IMR-90 (cell line): ENCODE results near the gene MCM3AP. TPM values are rescaled to one million over a fixed set of nuclear protein-coding genes. Genes with fewer than 3 reads are reported as not detected.

Source experiments
- ATAC-seq: fragments of 200-7000 bp; cut with Tn5 transposase; 2 replicates; pipeline ENCODE4 v1.9.1; 2020; ENCODE audit warnings: low read depth, mild to moderate bottlenecking, moderate library complexity
- BruUV-seq: library from RNA; stranded (reverse); fragments of 400-500 nt; replicated peaks from 2 replicates; lab custom pipeline; 2021; lab: Mats Ljungman, UMichigan
- CTCF ChIA-PET: fragments of 300-600 bp; formaldehyde crosslinking; extraction: SDS; loops from one replicate; lab custom pipeline; 2021; ENCODE audit warnings: antibody characterized with exemption; lab: Yijun Ruan, JAX
- POLR2A ChIA-PET: fragments of 300-600 bp; sonication (Branson Sonifier 250); formaldehyde crosslinking; loops from one replicate; lab custom pipeline; 2022; ENCODE audit warnings: antibody characterized with exemption; ENCODE audit not compliant: unreplicated experiment; lab: Charles Lee
- DNase-seq: peaks from one replicate; pipeline ENCODE4 v3.0.0; 2013
- H2AFZ ChIP-seq: replicated peaks from 2 replicates; pipeline ENCODE3; 2013; ENCODE audit warnings: low read length, mild to moderate bottlenecking; ENCODE audit not compliant: poor library complexity
- H2AK5ac ChIP-seq: 2 replicates; pipeline ENCODE4 v1.6.1; 2013; ENCODE audit warnings: low read depth, low read length, inconsistent platforms
- H2AK9ac ChIP-seq: replicated peaks from 2 replicates; pipeline ENCODE3; 2013; ENCODE audit warnings: mild to moderate bottlenecking, low read depth, low read length, moderate library complexity; ENCODE audit not compliant: poor library complexity
- H2BK120ac ChIP-seq: 2 replicates; pipeline ENCODE4 v1.6.1; 2013; ENCODE audit warnings: low read depth, low read length, inconsistent platforms
- H2BK15ac ChIP-seq: 3 replicates; pipeline ENCODE4 v1.6.1; 2013; ENCODE audit warnings: low read depth, low read length, inconsistent platforms
- H2BK20ac ChIP-seq: 2 replicates; pipeline ENCODE4 v1.6.1; 2013; ENCODE audit warnings: low read depth, mild to moderate bottlenecking, inconsistent platforms, low read length, moderate library complexity
- H2BK5ac ChIP-seq: 2 replicates; pipeline ENCODE4 v1.6.1; 2013; ENCODE audit warnings: mild to moderate bottlenecking, low read depth, low read length, inconsistent platforms; ENCODE audit not compliant: poor library complexity, severe bottlenecking
- H3K14ac ChIP-seq: replicated peaks from 2 replicates; pipeline ENCODE4 v1.6.1; 2013; ENCODE audit warnings: low read depth, low read length, inconsistent platforms
- H3K18ac ChIP-seq: 2 replicates; pipeline ENCODE4 v1.6.1; 2013; ENCODE audit warnings: low read depth, low read length, control low read depth
- H3K23ac ChIP-seq: 2 replicates; pipeline ENCODE4 v1.6.1; 2013; ENCODE audit warnings: low read depth, low read length, inconsistent platforms
- H3K27ac ChIP-seq: 2 replicates; pipeline ENCODE4 v1.5.1; 2013; ENCODE audit warnings: mild to moderate bottlenecking, control low read depth, low read length; ENCODE audit not compliant: insufficient read depth
- H3K27me3 ChIP-seq: 2 replicates; pipeline ENCODE4 v1.6.1; 2013; ENCODE audit warnings: low read length; ENCODE audit not compliant: control insufficient read depth, insufficient read depth
- H3K36me3 ChIP-seq: 2 replicates; pipeline ENCODE4 v1.6.1; 2013; ENCODE audit warnings: low read length, mixed read lengths; ENCODE audit not compliant: control insufficient read depth, insufficient read depth
- H3K4ac ChIP-seq: 2 replicates; pipeline ENCODE4 v1.6.1; 2013; ENCODE audit warnings: low read depth, low read length, inconsistent platforms
- H3K4me1 ChIP-seq: 2 replicates; pipeline ENCODE4 v1.6.1; 2013; ENCODE audit warnings: low read length, mixed read lengths; ENCODE audit not compliant: control insufficient read depth, insufficient read depth
- H3K4me2 ChIP-seq: 2 replicates; pipeline ENCODE4 v1.6.1; 2013; ENCODE audit warnings: low read depth, mild to moderate bottlenecking, control low read depth, low read length, moderate library complexity
- H3K4me3 ChIP-seq: 2 replicates; pipeline ENCODE4 v1.5.1; 2013; ENCODE audit warnings: low read depth, mild to moderate bottlenecking, control low read depth, low read length, moderate library complexity; ENCODE audit not compliant: insufficient read depth
- H3K56ac ChIP-seq: 2 replicates; pipeline ENCODE4 v1.6.1; 2013; ENCODE audit warnings: low read length, inconsistent platforms; ENCODE audit not compliant: insufficient read depth; ENCODE audit errors: extremely low read depth
- H3K79me1 ChIP-seq, 2 experiments: 2 replicates each; pipeline ENCODE4 v1.6.1; 2013; ENCODE audit warnings: low read length in 2 of 2, inconsistent platforms in 1 of 2, low read depth in 1 of 2
- H3K9ac ChIP-seq: 2 replicates; pipeline ENCODE4 v1.6.1; 2013; ENCODE audit warnings: low read depth, low read length, control low read depth
- H3K9me1 ChIP-seq: 2 replicates; pipeline ENCODE4 v1.6.1; 2013; ENCODE audit warnings: low read length, inconsistent platforms; ENCODE audit not compliant: insufficient read depth
- H3K9me3 ChIP-seq: 2 replicates; pipeline ENCODE4 v1.6.1; 2013; ENCODE audit warnings: low read length; ENCODE audit not compliant: control insufficient read depth, insufficient read depth
- H4K20me1 ChIP-seq: 2 replicates; pipeline ENCODE4 v1.6.1; 2013; ENCODE audit warnings: low read length, inconsistent platforms; ENCODE audit not compliant: insufficient read depth
- H4K5ac ChIP-seq: 2 replicates; pipeline ENCODE4 v1.6.1; 2013; ENCODE audit warnings: mild to moderate bottlenecking, low read depth, low read length, control low read depth
- H4K8ac ChIP-seq, 2 experiments: 2 replicates each; pipeline ENCODE4 v1.6.1; 2013; ENCODE audit warnings: low read depth in 2 of 2, low read length in 2 of 2, control low read depth in 1 of 2, inconsistent platforms in 1 of 2
- H4K91ac ChIP-seq: 2 replicates; pipeline ENCODE4 v1.6.1; 2013; ENCODE audit warnings: low read depth, low read length, inconsistent platforms; ENCODE audit not compliant: insufficient read depth
- CEBPB ChIP-seq: IDR thresholded peaks from 2 replicates; pipeline ENCODE4 v1.6.1; 2012; ENCODE audit warnings: low read depth, low read length, improper control_type of control experiment
- CHD1 ChIP-seq: IDR thresholded peaks from 2 replicates; pipeline ENCODE4 v1.6.1; 2012; ENCODE audit warnings: low read depth, low read length, improper control_type of control experiment
- CTCF ChIP-seq: conservative IDR thresholded peaks from 2 replicates; pipeline ENCODE4 v1.5.1; 2012; ENCODE audit warnings: mild to moderate bottlenecking, low read depth, low read length, improper control_type of control experiment
- MAFK ChIP-seq: IDR thresholded peaks from 2 replicates; pipeline ENCODE4 v1.6.1; 2012; ENCODE audit warnings: low read depth, low read length, improper control_type of control experiment
- MAZ ChIP-seq: IDR thresholded peaks from 2 replicates; pipeline ENCODE4 v1.6.1; 2012; ENCODE audit warnings: low read depth, mild to moderate bottlenecking, low read length, improper control_type of control experiment, moderate library complexity, borderline replicate concordance
- MXI1 ChIP-seq: IDR thresholded peaks from 2 replicates; pipeline ENCODE4 v1.6.1; 2012; ENCODE audit warnings: low read depth, mild to moderate bottlenecking, low read length, moderate library complexity, borderline replicate concordance
- NFE2L2 ChIP-seq: fragments of 150-350 bp; IDR thresholded peaks from 2 replicates; pipeline ENCODE4 v1.6.1; 2016; ENCODE audit warnings: low read depth, mild to moderate bottlenecking, low read length
- POLR2A ChIP-seq: IDR thresholded peaks from 2 replicates; pipeline ENCODE4 v1.6.1; 2012; ENCODE audit warnings: mild to moderate bottlenecking, low read depth, low read length
- RAD21 ChIP-seq: IDR thresholded peaks from 2 replicates; pipeline ENCODE4 v1.6.1; 2012; ENCODE audit warnings: low read length, improper control_type of control experiment
- RCOR1 ChIP-seq: IDR thresholded peaks from 2 replicates; pipeline ENCODE4 v1.6.1; 2012; ENCODE audit warnings: mild to moderate bottlenecking, low read length, improper control_type of control experiment; ENCODE audit not compliant: insufficient replicate concordance
- RFX5 ChIP-seq: IDR thresholded peaks from 2 replicates; pipeline ENCODE4 v1.8.0; 2012; ENCODE audit warnings: low read depth, mild to moderate bottlenecking, low read length, moderate library complexity
- SMC3 ChIP-seq: fragments of 150-350 bp; IDR thresholded peaks from 2 replicates; pipeline ENCODE4 v1.6.1; 2016; ENCODE audit warnings: low read depth, mild to moderate bottlenecking, antibody characterized with exemption, low read length, moderate library complexity
- WGBS, 2 experiments: methylation state at CpG; one replicate each; pipeline versions ENCODE4 v1.1.5 to v1.1.7; 2013; ENCODE audit warnings: missing lambda C conversion rate in 2 of 2; ENCODE audit not compliant: insufficient read length in 1 of 2; ENCODE audit errors: extremely low coverage in 2 of 2; 5-methylcytosine and 5-hydroxymethylcytosine counted together
- dilution Hi-C: fragments of 300-500 bp; cut with HindIII; formaldehyde crosslinking; loops from one replicate; pipeline ENCODE4 v1.14.3; 2018; ENCODE audit warnings: low sequenced_read_pairs; ENCODE audit not compliant: unreplicated experiment
- in situ Hi-C: fragments of 300-500 bp; cut with MboI; formaldehyde crosslinking; loops from 3 replicates; pipeline ENCODE4 v1.14.3; 2019; ENCODE audit warnings: low sequenced_read_pairs, inconsistent platforms, mixed read lengths
- intact Hi-C: fragments of 100-400 bp; cut with micrococcal nuclease; formaldehyde crosslinking; loops from 2 replicates; pipeline ENCODE4 v1.10.0; 2022
- polyA plus RNA-seq, 3 experiments: library from polyadenylated mRNA; depleted of rRNA; stranded (reverse); fragments of >200 nt; gene quantifications; 2 replicates each; pipeline ENCODE4 v1.2.3, GENCODE V29; 2012; ENCODE audit warnings: low replicate concordance in 1 of 3
- total RNA-seq: library from RNA; depleted of rRNA; stranded (reverse); fragments of >200 nt; gene quantifications from 2 replicates; pipeline ENCODE4 v1.2.3, GENCODE V29; 2012
- TF ChIP-seq, protein P1 (sequence below): fragments of 150-350 bp; IDR thresholded peaks from 2 replicates; pipeline ENCODE4 v1.6.1; 2017; ENCODE audit warnings: mild to moderate bottlenecking, antibody characterized with exemption, low read length, low read depth

MCM3AP gene
- total and polyA plus RNA-seq, 2 of the 4 experiments (the other 2 are of a cell fraction), result 46.5 to 63.1 TPM

- Histone ChIP-seq H3K9ac (no peak overlapping the region), H3K4me2 (no peak overlapping the region), H3K18ac (no peak overlapping the region), H3K4me1 (peaks cover 30% of the 10 kb centered on the region), H2AK5ac (no peak overlapping the region), H2AFZ (no peak overlapping the region), H3K9me3 (no peaks in the 10 kb centered on the region), H4K5ac (no peak overlapping the region), H2BK15ac (no peak overlapping the region), H3K14ac (no peak overlapping the region), H4K20me1 (no peaks in the 10 kb centered on the region), H2AK9ac (no peak overlapping the region), H3K27me3 (no peaks in the 10 kb centered on the region), H3K27ac (no peak overlapping the region), H3K79me1 (peaks cover 0 to 8% of the 10 kb centered on the region in 2 experiments; a peak in 1 of 4 replicates), H4K91ac (no peak overlapping the region), H3K56ac (no peak overlapping the region), H2BK20ac (no peak overlapping the region), H3K23ac (no peak overlapping the region), H2BK5ac (no peak overlapping the region), H4K8ac (no peak overlapping the region), H3K9me1 (peaks cover 25% of the 10 kb centered on the region), H2BK120ac (no peak overlapping the region), H3K36me3 (peaks cover 10% of the 10 kb centered on the region; the same call in 1 of the 2 replicates), H3K4ac (no peak overlapping the region), H3K4me3 (no peak overlapping the region)
- dilution Hi-C loops (no loop called here), intact Hi-C loops (no loop called here), in situ Hi-C loops (no loop called here)
- ChIA-PET CTCF (no interaction called here), POLR2A (no interaction called here)
- DNase-seq, result no peak
- ATAC-seq, result no peak
- TF ChIP-seq RCOR1, result no peak
- TF ChIP-seq CHD1, result no peak
- no peak for TF ChIP-seq CTCF
- TF ChIP-seq SMC3, result no peak
- TF ChIP-seq NFE2L2, result no peak
- no peak for TF ChIP-seq MAFK
- no peak for TF ChIP-seq MXI1
- TF ChIP-seq, protein P1, sequence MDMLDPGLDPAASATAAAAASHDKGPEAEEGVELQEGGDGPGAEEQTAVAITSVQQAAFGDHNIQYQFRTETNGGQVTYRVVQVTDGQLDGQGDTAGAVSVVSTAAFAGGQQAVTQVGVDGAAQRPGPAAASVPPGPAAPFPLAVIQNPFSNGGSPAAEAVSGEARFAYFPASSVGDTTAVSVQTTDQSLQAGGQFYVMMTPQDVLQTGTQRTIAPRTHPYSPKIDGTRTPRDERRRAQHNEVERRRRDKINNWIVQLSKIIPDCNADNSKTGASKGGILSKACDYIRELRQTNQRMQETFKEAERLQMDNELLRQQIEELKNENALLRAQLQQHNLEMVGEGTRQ, result no peak
- no peak for TF ChIP-seq RAD21
- no peak for TF ChIP-seq CEBPB
- TF ChIP-seq MAZ, result no peak
- no peak for TF ChIP-seq POLR2A
- no peak for TF ChIP-seq RFX5
- 96% methylated on average over 4 of the region's 8 CpGs; no CpG with 5 or more reads in 1 of the 2 experiments for WGBS, 2 experiments
- no TSS peak for BruUV-seq
Measured at GRCh38 chr21:46187261-46187660, 98.2 kb downstream of the MCM3AP start.
